HEK293 (cell line): ENCODE results near the gene EYA3.

Experiments used
- CTCF ChIA-PET: fragments of 350-600 bp; formaldehyde crosslinking; extraction: SDS; loops from one replicate; lab custom pipeline; 2021; ENCODE audit warnings: antibody characterized with exemption; lab: Yijun Ruan, JAX
- POLR2A ChIA-PET: fragments of 300-600 bp; formaldehyde crosslinking; extraction: SDS; loops from one replicate; lab custom pipeline; 2020; ENCODE audit warnings: antibody characterized with exemption, inconsistent platforms; lab: Yijun Ruan, JAX
- H3K27ac ChIP-seq: fragments of 200-500 bp; sonication (Bioruptor generic); 2 replicates; pipeline ENCODE4 v1.5.1; 2014; ENCODE audit warnings: low read depth, low read length, control low read depth, inconsistent platforms; ENCODE audit errors: extremely low read depth
- H3K36me3 ChIP-seq, 2 experiments: fragments of 200-500 bp in 1 of 2; sonication (Bioruptor generic) in 1 of 2; 1 replicate in 1 of 2; 2 replicates in 1 of 2; pipeline ENCODE4 v1.5.1; 2014 to 2017; ENCODE audit warnings: inconsistent platforms in 2 of 2, low read length in 2 of 2; ENCODE audit not compliant: control insufficient read depth in 2 of 2, insufficient read depth in 1 of 2
- H3K4me1 ChIP-seq: fragments of 200-500 bp; sonication (Bioruptor generic); 2 replicates; pipeline ENCODE4 v1.5.1; 2014; ENCODE audit warnings: mild to moderate bottlenecking, low read length, inconsistent platforms; ENCODE audit not compliant: control insufficient read depth, insufficient read depth
- H3K4me3 ChIP-seq: 2 replicates; pipeline ENCODE4 v1.5.1; 2011; ENCODE audit warnings: low read depth, mild to moderate bottlenecking, control low read depth, low read length, moderate library complexity
- H3K9me3 ChIP-seq: fragments of 200-500 bp; sonication (Bioruptor generic); 2 replicates; pipeline ENCODE4 v1.5.1; 2014; ENCODE audit warnings: low read depth, low read length, inconsistent platforms; ENCODE audit not compliant: control insufficient read depth, insufficient read depth
- FEZF1 ChIP-seq: fragments of 450-650 bp; formaldehyde crosslinking; IDR thresholded peaks from 2 replicates; pipeline ENCODE4 v1.5.1; 2016; ENCODE audit warnings: missing biosample characterization, missing genetic modification characterization
- OSR2 ChIP-seq: fragments of 450-650 bp; formaldehyde crosslinking; IDR thresholded peaks from 2 replicates; pipeline ENCODE4 v1.5.1; 2016; ENCODE audit warnings: missing biosample characterization, missing genetic modification characterization
- OVOL3 ChIP-seq: fragments of 450-650 bp; formaldehyde crosslinking; IDR thresholded peaks from 2 replicates; pipeline ENCODE4 v1.5.1; 2016; ENCODE audit warnings: missing biosample characterization, missing genetic modification characterization
- TCF7L2 ChIP-seq: IDR thresholded peaks from 2 replicates; pipeline ENCODE4 v1.6.1; 2011; ENCODE audit warnings: low read depth, mild to moderate bottlenecking, inconsistent platforms, low read length, moderate library complexity, borderline replicate concordance
- ZNF202 ChIP-seq: fragments of 450-650 bp; formaldehyde crosslinking; IDR thresholded peaks from 2 replicates; pipeline ENCODE4 v1.5.1; 2016; ENCODE audit warnings: missing biosample characterization, missing genetic modification characterization, borderline replicate concordance
- ZNF621 ChIP-seq: fragments of 450-650 bp; formaldehyde crosslinking; IDR thresholded peaks from 2 replicates; pipeline ENCODE4 v1.5.1; 2017; ENCODE audit warnings: missing biosample characterization, missing genetic modification characterization
- ZNF768 ChIP-seq: fragments of 450-650 bp; formaldehyde crosslinking; IDR thresholded peaks from 2 replicates; pipeline ENCODE4 v1.5.1; 2018; ENCODE audit warnings: missing biosample characterization, mild to moderate bottlenecking, missing genetic modification characterization
- ZNF843 ChIP-seq: fragments of 450-650 bp; formaldehyde crosslinking; IDR thresholded peaks from 2 replicates; pipeline ENCODE4 v1.5.1; 2016; ENCODE audit warnings: missing biosample characterization, missing genetic modification characterization
- TF ChIP-seq, protein P1 (sequence below): fragments of 450-650 bp; formaldehyde crosslinking; IDR thresholded peaks from 2 replicates; pipeline ENCODE4 v1.5.1; 2016; ENCODE audit warnings: missing biosample characterization, missing genetic modification characterization
- TF ChIP-seq, protein P2 (sequence below): fragments of 450-650 bp; formaldehyde crosslinking; IDR thresholded peaks from 2 replicates; pipeline ENCODE4 v1.5.1; 2017; ENCODE audit warnings: missing biosample characterization, missing genetic modification characterization
- TF ChIP-seq, protein P3 (sequence below): IDR thresholded peaks from 2 replicates; pipeline ENCODE4 v1.6.1; 2011; ENCODE audit warnings: mild to moderate bottlenecking, low read depth, low read length, borderline replicate concordance
- TF ChIP-seq, protein P4 (sequence below): fragments of 450-650 bp; IDR thresholded peaks from 2 replicates; pipeline ENCODE4 v1.5.1; 2018; ENCODE audit warnings: missing biosample characterization, mild to moderate bottlenecking, missing genetic modification characterization
- TF ChIP-seq, protein P5 (sequence below): fragments of 450-650 bp; formaldehyde crosslinking; IDR thresholded peaks from 2 replicates; pipeline ENCODE4 v1.5.1; 2017; ENCODE audit warnings: missing biosample characterization, missing genetic modification characterization

Gene EYA3

DNA sequence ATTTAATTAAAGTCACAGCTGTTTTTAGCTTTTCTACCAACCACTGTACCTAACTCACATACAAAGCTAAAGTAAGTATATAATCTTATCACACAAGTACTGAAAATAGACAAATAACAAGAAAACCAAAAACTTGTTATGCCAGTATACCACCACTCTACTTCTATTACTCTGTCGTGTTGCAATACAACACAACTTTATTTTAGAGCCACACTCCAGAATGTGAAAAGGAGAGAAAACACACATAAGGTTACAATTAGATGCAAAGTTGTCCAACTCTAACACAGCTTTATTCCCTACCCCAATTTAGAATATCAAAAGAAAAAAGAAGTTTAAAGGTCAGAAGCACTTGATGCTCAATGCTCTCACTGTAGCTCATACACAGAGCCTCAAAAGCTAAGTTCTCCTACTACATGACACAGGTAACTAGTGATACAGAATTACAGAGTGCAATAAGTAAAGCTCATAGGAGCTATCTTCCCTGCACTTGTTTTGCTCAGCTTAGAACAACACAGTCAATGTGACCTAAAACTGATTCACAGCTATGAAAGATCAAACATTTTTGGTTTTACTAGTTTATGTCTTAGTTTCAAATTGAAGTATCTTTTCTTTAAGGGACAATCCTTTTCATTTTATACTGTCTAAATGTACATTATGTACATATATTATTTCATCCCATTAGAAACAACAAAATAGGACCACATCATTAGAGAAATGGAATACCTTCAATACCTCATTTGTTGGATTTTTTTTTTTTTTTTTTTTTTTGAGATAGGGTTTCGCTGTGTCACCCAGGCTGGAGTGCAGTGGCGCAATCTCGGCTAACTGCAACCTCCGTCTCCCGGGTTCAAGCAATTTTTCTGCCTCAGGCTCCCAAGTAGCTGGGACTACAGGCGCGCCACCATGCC lies 29.2 kb downstream of the EYA3 start:
- Histone ChIP-seq H3K4me3 (no peak overlapping the region), H3K27ac (no peak overlapping the region), H3K4me1 (peaks cover 19% of the 10 kb centered on the region), H3K36me3 (no peaks in the 10 kb centered on the region), H3K9me3 (no peaks in the 10 kb centered on the region)
- TF ChIP-seq, protein P1, sequence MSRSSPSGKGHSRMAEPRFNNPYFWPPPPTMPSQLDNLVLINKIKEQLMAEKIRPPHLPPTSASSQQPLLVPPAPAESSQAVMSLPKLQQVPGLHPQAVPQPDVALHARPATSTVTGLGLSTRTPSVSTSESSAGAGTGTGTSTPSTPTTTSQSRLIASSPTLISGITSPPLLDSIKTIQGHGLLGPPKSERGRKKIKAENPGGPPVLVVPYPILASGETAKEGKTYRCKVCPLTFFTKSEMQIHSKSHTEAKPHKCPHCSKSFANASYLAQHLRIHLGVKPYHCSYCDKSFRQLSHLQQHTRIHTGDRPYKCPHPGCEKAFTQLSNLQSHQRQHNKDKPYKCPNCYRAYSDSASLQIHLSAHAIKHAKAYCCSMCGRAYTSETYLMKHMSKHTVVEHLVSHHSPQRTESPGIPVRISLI (tag by site-specific recombination), result peak; percentile 84; the same call in 1 of the 2 replicates
- TF ChIP-seq, protein P2, sequence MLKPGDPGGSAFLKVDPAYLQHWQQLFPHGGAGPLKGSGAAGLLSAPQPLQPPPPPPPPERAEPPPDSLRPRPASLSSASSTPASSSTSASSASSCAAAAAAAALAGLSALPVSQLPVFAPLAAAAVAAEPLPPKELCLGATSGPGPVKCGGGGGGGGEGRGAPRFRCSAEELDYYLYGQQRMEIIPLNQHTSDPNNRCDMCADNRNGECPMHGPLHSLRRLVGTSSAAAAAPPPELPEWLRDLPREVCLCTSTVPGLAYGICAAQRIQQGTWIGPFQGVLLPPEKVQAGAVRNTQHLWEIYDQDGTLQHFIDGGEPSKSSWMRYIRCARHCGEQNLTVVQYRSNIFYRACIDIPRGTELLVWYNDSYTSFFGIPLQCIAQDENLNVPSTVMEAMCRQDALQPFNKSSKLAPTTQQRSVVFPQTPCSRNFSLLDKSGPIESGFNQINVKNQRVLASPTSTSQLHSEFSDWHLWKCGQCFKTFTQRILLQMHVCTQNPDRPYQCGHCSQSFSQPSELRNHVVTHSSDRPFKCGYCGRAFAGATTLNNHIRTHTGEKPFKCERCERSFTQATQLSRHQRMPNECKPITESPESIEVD (tag by site-specific recombination), result peak; percentile 24; the same call in 1 of the 2 replicates
- no peak for TF ChIP-seq ZNF621 (tag by site-specific recombination)
- POLR2A ChIA-PET, result no interaction called here
- CTCF ChIA-PET, result interaction anchor here (1.2 kb wide), 1 partner anchor 16 kb away, joined by 3 read pairs; no protein-coding TSS in a partner anchor

DNA sequence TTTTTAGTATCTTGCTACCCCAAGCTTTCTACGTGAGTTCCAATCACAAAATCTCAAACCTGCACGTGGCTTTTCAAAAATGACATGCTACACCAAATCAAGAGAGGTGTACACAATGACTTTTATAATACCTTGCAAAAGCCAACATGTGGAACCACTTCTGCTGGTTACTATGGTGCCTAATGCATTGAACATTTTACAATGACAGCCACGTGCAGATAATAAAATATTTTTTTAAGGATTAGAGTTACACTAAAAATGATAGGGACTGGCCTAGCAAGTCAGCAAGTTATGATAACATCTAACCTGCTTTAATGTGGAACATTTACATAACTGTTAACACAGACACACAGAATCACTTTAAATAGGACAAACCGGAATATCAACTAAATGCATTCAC lies 30.2 kb downstream of the EYA3 start:
- Histone ChIP-seq H3K4me1 (peaks cover 19% of the 10 kb centered on the region), H3K36me3 (no peaks in the 10 kb centered on the region; a peak in 1 of 3 replicates), H3K27ac (no peak overlapping the region), H3K4me3 (no peak overlapping the region), H3K9me3 (no peaks in the 10 kb centered on the region)
- TF ChIP-seq TCF7L2 (0 out of 2 replicates have a peak, but pooled peaks have one; percentile 23), ZNF768 (no peak), OVOL3 (tag by site-specific recombination) (peak; percentile 17; the same call in 1 of the 2 replicates), ZNF843 (tag by site-specific recombination) (peak; percentile 46; the same call in 1 of the 2 replicates), ZNF202 (tag by site-specific recombination) (no peak), FEZF1 (tag by site-specific recombination) (peak; percentile 71), OSR2 (tag by site-specific recombination) (peak; percentile 37; the same call in 1 of the 2 replicates)
- TF ChIP-seq, protein P3, sequence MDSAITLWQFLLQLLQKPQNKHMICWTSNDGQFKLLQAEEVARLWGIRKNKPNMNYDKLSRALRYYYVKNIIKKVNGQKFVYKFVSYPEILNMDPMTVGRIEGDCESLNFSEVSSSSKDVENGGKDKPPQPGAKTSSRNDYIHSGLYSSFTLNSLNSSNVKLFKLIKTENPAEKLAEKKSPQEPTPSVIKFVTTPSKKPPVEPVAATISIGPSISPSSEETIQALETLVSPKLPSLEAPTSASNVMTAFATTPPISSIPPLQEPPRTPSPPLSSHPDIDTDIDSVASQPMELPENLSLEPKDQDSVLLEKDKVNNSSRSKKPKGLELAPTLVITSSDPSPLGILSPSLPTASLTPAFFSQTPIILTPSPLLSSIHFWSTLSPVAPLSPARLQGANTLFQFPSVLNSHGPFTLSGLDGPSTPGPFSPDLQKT, result no peak
- TF ChIP-seq, protein P4, sequence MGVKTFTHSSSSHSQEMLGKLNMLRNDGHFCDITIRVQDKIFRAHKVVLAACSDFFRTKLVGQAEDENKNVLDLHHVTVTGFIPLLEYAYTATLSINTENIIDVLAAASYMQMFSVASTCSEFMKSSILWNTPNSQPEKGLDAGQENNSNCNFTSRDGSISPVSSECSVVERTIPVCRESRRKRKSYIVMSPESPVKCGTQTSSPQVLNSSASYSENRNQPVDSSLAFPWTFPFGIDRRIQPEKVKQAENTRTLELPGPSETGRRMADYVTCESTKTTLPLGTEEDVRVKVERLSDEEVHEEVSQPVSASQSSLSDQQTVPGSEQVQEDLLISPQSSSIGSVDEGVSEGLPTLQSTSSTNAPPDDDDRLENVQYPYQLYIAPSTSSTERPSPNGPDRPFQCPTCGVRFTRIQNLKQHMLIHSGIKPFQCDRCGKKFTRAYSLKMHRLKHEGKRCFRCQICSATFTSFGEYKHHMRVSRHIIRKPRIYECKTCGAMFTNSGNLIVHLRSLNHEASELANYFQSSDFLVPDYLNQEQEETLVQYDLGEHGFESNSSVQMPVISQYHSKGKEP (tag by site-specific recombination), result peak; percentile 68; the same call in 1 of the 2 replicates
- TF ChIP-seq, protein P2 (tag by site-specific recombination), result peak; percentile 87
- TF ChIP-seq, protein P5, sequence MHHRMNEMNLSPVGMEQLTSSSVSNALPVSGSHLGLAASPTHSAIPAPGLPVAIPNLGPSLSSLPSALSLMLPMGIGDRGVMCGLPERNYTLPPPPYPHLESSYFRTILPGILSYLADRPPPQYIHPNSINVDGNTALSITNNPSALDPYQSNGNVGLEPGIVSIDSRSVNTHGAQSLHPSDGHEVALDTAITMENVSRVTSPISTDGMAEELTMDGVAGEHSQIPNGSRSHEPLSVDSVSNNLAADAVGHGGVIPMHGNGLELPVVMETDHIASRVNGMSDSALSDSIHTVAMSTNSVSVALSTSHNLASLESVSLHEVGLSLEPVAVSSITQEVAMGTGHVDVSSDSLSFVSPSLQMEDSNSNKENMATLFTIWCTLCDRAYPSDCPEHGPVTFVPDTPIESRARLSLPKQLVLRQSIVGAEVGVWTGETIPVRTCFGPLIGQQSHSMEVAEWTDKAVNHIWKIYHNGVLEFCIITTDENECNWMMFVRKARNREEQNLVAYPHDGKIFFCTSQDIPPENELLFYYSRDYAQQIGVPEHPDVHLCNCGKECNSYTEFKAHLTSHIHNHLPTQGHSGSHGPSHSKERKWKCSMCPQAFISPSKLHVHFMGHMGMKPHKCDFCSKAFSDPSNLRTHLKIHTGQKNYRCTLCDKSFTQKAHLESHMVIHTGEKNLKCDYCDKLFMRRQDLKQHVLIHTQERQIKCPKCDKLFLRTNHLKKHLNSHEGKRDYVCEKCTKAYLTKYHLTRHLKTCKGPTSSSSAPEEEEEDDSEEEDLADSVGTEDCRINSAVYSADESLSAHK (tag by site-specific recombination), result 0 out of 2 replicates have a peak, but pooled peaks have one; percentile 38
- POLR2A ChIA-PET, result no interaction called here
- CTCF ChIA-PET, result no interaction called here
